HCT116 (cell line): ENCODE results near the gene MYL5. TPM values are rescaled to one million over a fixed set of nuclear protein-coding genes. Genes with fewer than 3 reads are reported as not detected.

Source experiments
- ATAC-seq: fragments of 200-7000 bp; cut with Tn5 transposase; 2 replicates; pipeline ENCODE4 v1.9.1; 2020; ENCODE audit warnings: mild to moderate bottlenecking, moderate library complexity
- BruUV-seq: library from RNA; stranded (reverse); fragments of 400-500 nt; replicated peaks from 2 replicates; lab custom pipeline; 2021; lab: Mats Ljungman, UMichigan
- CTCF ChIA-PET: fragments of 300-600 bp; sonication (Branson Sonifier 250); formaldehyde crosslinking; loops from one replicate; lab custom pipeline; 2021; ENCODE audit warnings: antibody characterized with exemption; lab: Charles Lee
- POLR2A ChIA-PET: fragments of 300-600, 350-600 bp; sonication (Branson Sonifier 250); formaldehyde crosslinking; loops from one replicate; lab custom pipeline; 2021; ENCODE audit warnings: antibody characterized with exemption; lab: Charles Lee
- RAD21 ChIA-PET, 2 experiments: fragments of 300-600 bp; sonication (Branson Sonifier 250); formaldehyde crosslinking; loops; one replicate each; lab custom pipeline; 2023; ENCODE audit warnings: low total read pairs in 2 of 2; ENCODE audit not compliant: uncharacterized antibody in 2 of 2, unreplicated experiment in 2 of 2, low non-redundant PET in 1 of 2; lab: Charles Lee
- DNase-seq: peaks from one replicate; pipeline ENCODE4 v3.0.0-alpha.2; 2010; ENCODE audit warnings: low read depth, low spot score
- H2AFZ ChIP-seq: fragments of 200-600 bp; shearing (Covaris generic), sonication (generic); 2 replicates; pipeline ENCODE4 v1.6.1; 2017; ENCODE audit warnings: low read depth, mixed run types, mixed read lengths, antibody characterized with exemption, low read length; ENCODE audit not compliant: poor library complexity, severe bottlenecking
- H3K27ac ChIP-seq: 2 replicates; pipeline ENCODE4 v1.5.1; 2012; ENCODE audit warnings: low read depth, low read length
- H3K27me3 ChIP-seq: fragments of 200-600 bp; sonication (generic); 2 replicates; pipeline ENCODE4 v1.6.1; 2016; ENCODE audit warnings: mixed run types, low read length, mixed read lengths; ENCODE audit not compliant: insufficient read depth
- H3K36me3 ChIP-seq, 2 experiments: fragments of 200-500 bp in 1 of 2; fragments of 200-600 bp in 1 of 2; sonication (Bioruptor generic) in 1 of 2; sonication (generic) in 1 of 2; 2 replicates each; pipeline versions ENCODE4 v1.5.1 to v1.6.1; 2014 to 2016; ENCODE audit warnings: low read length in 2 of 2, inconsistent platforms in 1 of 2, mixed read lengths in 1 of 2, mixed run types in 1 of 2; ENCODE audit not compliant: insufficient read depth in 2 of 2, control insufficient read depth in 1 of 2
- H3K4me1 ChIP-seq, 2 experiments: fragments of 200-600 bp in 1 of 2; sonication (generic) in 1 of 2; 2 replicates each; pipeline versions ENCODE4 v1.5.1 to v1.6.1; 2012 to 2017; ENCODE audit warnings: low read length in 2 of 2, inconsistent platforms in 1 of 2, mild to moderate bottlenecking in 1 of 2, mixed read lengths in 1 of 2, mixed run types in 1 of 2, moderate library complexity in 1 of 2; ENCODE audit not compliant: insufficient read depth in 2 of 2, control insufficient read depth in 1 of 2
- H3K4me2 ChIP-seq: fragments of 200-600 bp; sonication (generic); 2 replicates; pipeline ENCODE4 v1.6.1; 2017; ENCODE audit warnings: mixed run types, low read length, mixed read lengths
- H3K4me3 ChIP-seq, 2 experiments: fragments of 200-600 bp in 1 of 2; sonication (generic) in 1 of 2; replicated peaks in 1 of 2; 2 replicates each; pipeline ENCODE4 v1.5.1; 2011 to 2016; ENCODE audit warnings: low read length in 2 of 2, control low read depth in 1 of 2, low read depth in 1 of 2, mild to moderate bottlenecking in 1 of 2, mixed read lengths in 1 of 2, mixed run types in 1 of 2
- H3K79me2 ChIP-seq: fragments of 200-600 bp; sonication (generic); 2 replicates; pipeline ENCODE4 v1.6.1; 2017; ENCODE audit warnings: mild to moderate bottlenecking, mixed run types, low read length, moderate library complexity, mixed read lengths; ENCODE audit not compliant: insufficient read depth
- H3K9ac ChIP-seq: fragments of 200-600 bp; sonication (generic); 2 replicates; pipeline ENCODE4 v1.6.1; 2016; ENCODE audit warnings: low read length, mixed read lengths
- H3K9me2 ChIP-seq: fragments of 200-600 bp; sonication (generic), shearing (Covaris generic); 2 replicates; pipeline ENCODE4 v1.6.1; 2017; ENCODE audit warnings: mixed run types, mild to moderate bottlenecking, moderate library complexity; ENCODE audit not compliant: insufficient read depth
- H3K9me3 ChIP-seq, 2 experiments: fragments of 200-500 bp in 1 of 2; fragments of 200-600 bp in 1 of 2; sonication (Bioruptor generic) in 1 of 2; sonication (generic) in 1 of 2; 2 replicates each; pipeline ENCODE4 v1.6.1; 2014 to 2017; ENCODE audit warnings: low read length in 2 of 2, mixed read lengths in 2 of 2, inconsistent platforms in 1 of 2, low read depth in 1 of 2, mild to moderate bottlenecking in 1 of 2, mixed run types in 1 of 2, moderate library complexity in 1 of 2; ENCODE audit not compliant: control insufficient read depth in 1 of 2, insufficient read depth in 1 of 2
- H4K20me1 ChIP-seq: fragments of 200-600 bp; sonication (generic), shearing (Covaris generic); 2 replicates; pipeline ENCODE4 v1.6.1; 2017; ENCODE audit warnings: mixed run types, mild to moderate bottlenecking, moderate library complexity; ENCODE audit not compliant: insufficient read depth
- CBX3 ChIP-seq: IDR thresholded peaks from 2 replicates; pipeline ENCODE4 v1.6.1; 2012; ENCODE audit warnings: low read depth
- CEBPB ChIP-seq: IDR thresholded peaks from 2 replicates; pipeline ENCODE4 v1.6.1; 2012; ENCODE audit warnings: low read depth
- EGR1 ChIP-seq: IDR thresholded peaks from 2 replicates; pipeline ENCODE4 v1.6.1; 2012; ENCODE audit warnings: low read depth
- ELF1 ChIP-seq: IDR thresholded peaks from 2 replicates; pipeline ENCODE4 v1.6.1; 2012; ENCODE audit warnings: low read depth, borderline replicate concordance
- EZH2 ChIP-seq: fragments of 200-600 bp; sonication (generic); IDR thresholded peaks from 2 replicates; pipeline ENCODE4 v1.6.1; 2017; ENCODE audit warnings: antibody characterized with exemption, mixed run types
- EZH2phosphoT487 ChIP-seq: fragments of 200-600 bp; IDR thresholded peaks from 2 replicates; pipeline ENCODE4 v1.6.1; 2018; ENCODE audit warnings: antibody characterized with exemption, borderline replicate concordance
- FOSL1 ChIP-seq: IDR thresholded peaks from 2 replicates; pipeline ENCODE4 v1.6.1; 2012; ENCODE audit warnings: low read depth
- JUND ChIP-seq: IDR thresholded peaks from 2 replicates; pipeline ENCODE4 v1.6.1; 2012
- RAD21 ChIP-seq: IDR thresholded peaks from 2 replicates; pipeline ENCODE4 v1.6.1; 2012; ENCODE audit warnings: low read depth, mild to moderate bottlenecking
- SIN3A ChIP-seq: IDR thresholded peaks from 2 replicates; pipeline ENCODE4 v1.6.1; 2012; ENCODE audit warnings: low read depth
- SP1 ChIP-seq: IDR thresholded peaks from 2 replicates; pipeline ENCODE4 v1.6.1; 2012; ENCODE audit warnings: low read depth
- TCF7L2 ChIP-seq: IDR thresholded peaks from 2 replicates; pipeline ENCODE4 v1.7.0; 2011; ENCODE audit warnings: borderline replicate concordance, inconsistent platforms; ENCODE audit not compliant: insufficient read depth, insufficient read length; ENCODE audit errors: extremely low read depth
- YY1 ChIP-seq: IDR thresholded peaks from 2 replicates; pipeline ENCODE4 v1.6.1; 2011; ENCODE audit warnings: low read length, low read depth, moderate library complexity, mild to moderate bottlenecking; ENCODE audit not compliant: insufficient replicate concordance; ENCODE audit errors: extremely low read depth
- ZFX ChIP-seq: fragments of 450-650 bp; IDR thresholded peaks from 2 replicates; pipeline ENCODE4 v1.6.1; 2017
- ZNF274 ChIP-seq: fragments of 200-500 bp; sonication (Bioruptor generic); IDR thresholded peaks from 2 replicates; pipeline ENCODE4 v1.6.1; 2014; ENCODE audit warnings: mild to moderate bottlenecking, low read depth, low read length, inconsistent platforms
- intact Hi-C: fragments of 100-400 bp; cut with micrococcal nuclease; formaldehyde crosslinking; loops from 2 replicates; pipeline ENCODE4 v1.10.0; 2022
- total RNA-seq: library from RNA; stranded (reverse); gene quantifications from one replicate; pipeline ENCODE4 v1.2.1, GENCODE V29; 2021; ENCODE audit not compliant: unreplicated experiment
- TF ChIP-seq, protein P1 (sequence below): IDR thresholded peaks from 2 replicates; pipeline ENCODE4 v1.6.1; 2011; ENCODE audit warnings: mild to moderate bottlenecking, low read length, moderate library complexity; ENCODE audit not compliant: insufficient replicate concordance; ENCODE audit errors: extremely low read depth
- TF ChIP-seq, protein P2 (sequence below): IDR thresholded peaks from 2 replicates; pipeline ENCODE4 v1.6.1; 2012
- TF ChIP-seq, protein P3 (sequence below): IDR thresholded peaks from 2 replicates; pipeline ENCODE4 v1.6.1; 2012; ENCODE audit warnings: low read depth
- TF ChIP-seq, protein P4 (sequence below): IDR thresholded peaks from 2 replicates; pipeline ENCODE4 v1.6.1; 2012
- TF ChIP-seq, protein P5 (sequence below), 3 experiments: fragments of 200-600 bp in 1 of 3; sonication (generic) in 1 of 3; IDR thresholded peaks in 2 of 3; conservative IDR thresholded peaks in 1 of 3; 2 replicates each; pipeline ENCODE4 v1.5.1; 2012 to 2017; ENCODE audit warnings: low read depth in 2 of 3, low read length in 2 of 3, antibody characterized with exemption in 1 of 3, borderline replicate concordance in 1 of 3, control low read depth in 1 of 3, mild to moderate bottlenecking in 1 of 3, mixed read lengths in 1 of 3, mixed run types in 1 of 3, moderate library complexity in 1 of 3; ENCODE audit not compliant: insufficient read depth in 1 of 3

The MYL5 gene
- total RNA-seq, 1 experiment from 2014 or later = 14.0 TPM

DNA sequence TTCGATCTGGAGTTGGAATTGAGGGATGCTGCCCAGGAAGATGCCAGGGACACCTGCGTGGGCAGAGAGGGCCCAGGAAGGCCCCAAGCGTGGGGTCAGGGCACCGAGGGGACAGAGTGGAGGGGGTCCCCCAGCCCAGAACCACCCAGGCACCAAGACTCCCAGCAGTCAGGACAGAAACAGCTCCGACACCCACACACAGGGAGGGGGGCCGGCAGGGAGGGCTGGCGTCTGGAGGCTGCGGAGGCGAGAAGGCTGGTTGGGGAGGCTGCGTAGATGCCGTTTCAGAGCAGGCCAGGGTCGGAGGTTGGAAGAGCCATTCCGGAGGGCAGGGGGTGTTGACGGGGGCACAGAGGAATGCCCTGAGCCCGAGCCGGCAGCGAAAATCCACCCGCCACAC lies 23.9 kb upstream of the MYL5 start:
- ChIA-PET POLR2A (no interaction called here), RAD21 (no interaction called here)
- ATAC-seq = no peak
- H3K9me2 ChIP-seq = no peaks in the 10 kb centered on the region
- H4K20me1 ChIP-seq = no peaks in the 10 kb centered on the region
- no peak overlapping the region for H3K27ac ChIP-seq
- intact Hi-C loops = no loop called here
- TF ChIP-seq, protein P1, sequence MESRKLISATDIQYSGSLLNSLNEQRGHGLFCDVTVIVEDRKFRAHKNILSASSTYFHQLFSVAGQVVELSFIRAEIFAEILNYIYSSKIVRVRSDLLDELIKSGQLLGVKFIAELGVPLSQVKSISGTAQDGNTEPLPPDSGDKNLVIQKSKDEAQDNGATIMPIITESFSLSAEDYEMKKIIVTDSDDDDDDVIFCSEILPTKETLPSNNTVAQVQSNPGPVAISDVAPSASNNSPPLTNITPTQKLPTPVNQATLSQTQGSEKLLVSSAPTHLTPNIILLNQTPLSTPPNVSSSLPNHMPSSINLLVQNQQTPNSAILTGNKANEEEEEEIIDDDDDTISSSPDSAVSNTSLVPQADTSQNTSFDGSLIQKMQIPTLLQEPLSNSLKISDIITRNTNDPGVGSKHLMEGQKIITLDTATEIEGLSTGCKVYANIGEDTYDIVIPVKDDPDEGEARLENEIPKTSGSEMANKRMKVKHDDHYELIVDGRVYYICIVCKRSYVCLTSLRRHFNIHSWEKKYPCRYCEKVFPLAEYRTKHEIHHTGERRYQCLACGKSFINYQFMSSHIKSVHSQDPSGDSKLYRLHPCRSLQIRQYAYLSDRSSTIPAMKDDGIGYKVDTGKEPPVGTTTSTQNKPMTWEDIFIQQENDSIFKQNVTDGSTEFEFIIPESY = no peak
- TF ChIP-seq ZNF274 (no peak), RAD21 (no peak), ZFX (no peak), FOSL1 (no peak), TCF7L2 (no peak), CEBPB (no peak), ELF1 (no peak), SIN3A (no peak), SP1 (no peak), CBX3 (no peak), EZH2phosphoT487 (no peak), JUND (no peak), EZH2 (no peak), EGR1 (no peak), YY1 (no peak)
- TF ChIP-seq, protein P2, sequence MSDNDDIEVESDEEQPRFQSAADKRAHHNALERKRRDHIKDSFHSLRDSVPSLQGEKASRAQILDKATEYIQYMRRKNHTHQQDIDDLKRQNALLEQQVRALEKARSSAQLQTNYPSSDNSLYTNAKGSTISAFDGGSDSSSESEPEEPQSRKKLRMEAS = no peak
- TF ChIP-seq, protein P3, sequence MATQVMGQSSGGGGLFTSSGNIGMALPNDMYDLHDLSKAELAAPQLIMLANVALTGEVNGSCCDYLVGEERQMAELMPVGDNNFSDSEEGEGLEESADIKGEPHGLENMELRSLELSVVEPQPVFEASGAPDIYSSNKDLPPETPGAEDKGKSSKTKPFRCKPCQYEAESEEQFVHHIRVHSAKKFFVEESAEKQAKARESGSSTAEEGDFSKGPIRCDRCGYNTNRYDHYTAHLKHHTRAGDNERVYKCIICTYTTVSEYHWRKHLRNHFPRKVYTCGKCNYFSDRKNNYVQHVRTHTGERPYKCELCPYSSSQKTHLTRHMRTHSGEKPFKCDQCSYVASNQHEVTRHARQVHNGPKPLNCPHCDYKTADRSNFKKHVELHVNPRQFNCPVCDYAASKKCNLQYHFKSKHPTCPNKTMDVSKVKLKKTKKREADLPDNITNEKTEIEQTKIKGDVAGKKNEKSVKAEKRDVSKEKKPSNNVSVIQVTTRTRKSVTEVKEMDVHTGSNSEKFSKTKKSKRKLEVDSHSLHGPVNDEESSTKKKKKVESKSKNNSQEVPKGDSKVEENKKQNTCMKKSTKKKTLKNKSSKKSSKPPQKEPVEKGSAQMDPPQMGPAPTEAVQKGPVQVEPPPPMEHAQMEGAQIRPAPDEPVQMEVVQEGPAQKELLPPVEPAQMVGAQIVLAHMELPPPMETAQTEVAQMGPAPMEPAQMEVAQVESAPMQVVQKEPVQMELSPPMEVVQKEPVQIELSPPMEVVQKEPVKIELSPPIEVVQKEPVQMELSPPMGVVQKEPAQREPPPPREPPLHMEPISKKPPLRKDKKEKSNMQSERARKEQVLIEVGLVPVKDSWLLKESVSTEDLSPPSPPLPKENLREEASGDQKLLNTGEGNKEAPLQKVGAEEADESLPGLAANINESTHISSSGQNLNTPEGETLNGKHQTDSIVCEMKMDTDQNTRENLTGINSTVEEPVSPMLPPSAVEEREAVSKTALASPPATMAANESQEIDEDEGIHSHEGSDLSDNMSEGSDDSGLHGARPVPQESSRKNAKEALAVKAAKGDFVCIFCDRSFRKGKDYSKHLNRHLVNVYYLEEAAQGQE = no peak
- TF ChIP-seq, protein P4, sequence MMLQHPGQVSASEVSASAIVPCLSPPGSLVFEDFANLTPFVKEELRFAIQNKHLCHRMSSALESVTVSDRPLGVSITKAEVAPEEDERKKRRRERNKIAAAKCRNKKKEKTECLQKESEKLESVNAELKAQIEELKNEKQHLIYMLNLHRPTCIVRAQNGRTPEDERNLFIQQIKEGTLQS = no peak
- TF ChIP-seq, protein P5, sequence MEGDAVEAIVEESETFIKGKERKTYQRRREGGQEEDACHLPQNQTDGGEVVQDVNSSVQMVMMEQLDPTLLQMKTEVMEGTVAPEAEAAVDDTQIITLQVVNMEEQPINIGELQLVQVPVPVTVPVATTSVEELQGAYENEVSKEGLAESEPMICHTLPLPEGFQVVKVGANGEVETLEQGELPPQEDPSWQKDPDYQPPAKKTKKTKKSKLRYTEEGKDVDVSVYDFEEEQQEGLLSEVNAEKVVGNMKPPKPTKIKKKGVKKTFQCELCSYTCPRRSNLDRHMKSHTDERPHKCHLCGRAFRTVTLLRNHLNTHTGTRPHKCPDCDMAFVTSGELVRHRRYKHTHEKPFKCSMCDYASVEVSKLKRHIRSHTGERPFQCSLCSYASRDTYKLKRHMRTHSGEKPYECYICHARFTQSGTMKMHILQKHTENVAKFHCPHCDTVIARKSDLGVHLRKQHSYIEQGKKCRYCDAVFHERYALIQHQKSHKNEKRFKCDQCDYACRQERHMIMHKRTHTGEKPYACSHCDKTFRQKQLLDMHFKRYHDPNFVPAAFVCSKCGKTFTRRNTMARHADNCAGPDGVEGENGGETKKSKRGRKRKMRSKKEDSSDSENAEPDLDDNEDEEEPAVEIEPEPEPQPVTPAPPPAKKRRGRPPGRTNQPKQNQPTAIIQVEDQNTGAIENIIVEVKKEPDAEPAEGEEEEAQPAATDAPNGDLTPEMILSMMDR (IDR thresholded peaks at IDR 0.05 in 2 of 3, conservative IDR thresholded peaks at IDR 0.05 in 1 of 3; ENCODE audit: borderline replicate concordance in 1 of 3, insufficient read depth in 1 of 3, low read depth in 2 of 3, low read length in 2 of 3) = no peak
- TF ChIP-seq, all 23 proteins: peak for 0
- no peak overlapping the region for H3K9ac ChIP-seq
- DNase-seq = no peak
- H3K9me3 ChIP-seq = no peaks in the 10 kb centered on the region
- CTCF ChIA-PET = no interaction called here
- H3K79me2 ChIP-seq = no peaks in the 10 kb centered on the region
- H2AFZ ChIP-seq = no peak overlapping the region
- H3K4me1 ChIP-seq = no peaks in the 10 kb centered on the region
- H3K36me3 ChIP-seq = no peaks in the 10 kb centered on the region
- no peak overlapping the region for H3K4me2 ChIP-seq
- H3K4me3 ChIP-seq = no peak overlapping the region
- BruUV-seq = no TSS peak
- H3K27me3 ChIP-seq = no peaks in the 10 kb centered on the region
